ENCODE data around the gene CYP26C1. TPM values are rescaled to one million over a fixed set of nuclear protein-coding genes. Genes with fewer than 3 reads are reported as not detected.
A peak's percentile ranks its signal among the peaks of the same experiment; 100 is the strongest.

CYP26C1 gene
- total RNA-seq, 2 experiments from 2014 or later, result 0.15 to 0.19 TPM

- Histone ChIP-seq H3K27ac (ENCODE audit: low read depth, low read length, poor library complexity, severe bottlenecking) (no peak overlapping the region), H4K20me1 (ENCODE audit: insufficient read depth, low read length) (no peaks in the 10 kb centered on the region), H3K4me1 (ENCODE audit: insufficient read depth, low read length, poor library complexity, severe bottlenecking) (peaks cover 5% of the 10 kb centered on the region), H3K9me3 (ENCODE audit: low read length) (peaks cover 5% of the 10 kb centered on the region; the same call in 1 of the 2 replicates), H3K4me3 (ENCODE audit: low read depth, low read length, poor library complexity, severe bottlenecking) (no peak overlapping the region), H3K9me2 (ENCODE audit: insufficient read depth, low read length) (no peaks in the 10 kb centered on the region), H3K36me3 (ENCODE audit: insufficient read depth, low read length) (no peaks in the 10 kb centered on the region), H2AFZ (ENCODE audit: low read length) (no peak overlapping the region), H3K79me2 (ENCODE audit: insufficient read depth, low read depth, low read length) (no peaks in the 10 kb centered on the region), H3K4me2 (ENCODE audit: low read length) (no peak overlapping the region)
- ChIA-PET CTCF (ENCODE audit: unreplicated experiment) (no interaction called here), POLR2A (interaction anchor here (0.6 to 0.9 kb wide), 2 partner anchors 8 to 111 kb away, joined by 3 read pairs; no protein-coding TSS in a partner anchor)
- DNase-seq (ENCODE audit: low spot score), result no peak
- intact Hi-C loops (cut with micrococcal nuclease; ENCODE audit: unreplicated experiment), result no loop called here
- BruUV-seq (replicated peaks), result no TSS peak
- no peak for TF ChIP-seq EZH2phosphoT487 (IDR thresholded peaks at IDR 0.05; ENCODE audit: borderline replicate concordance, low read depth, low read length)
- no peak for TF ChIP-seq CTCF (conservative IDR thresholded peaks at IDR 0.05; ENCODE audit: low read length)
Observed at GRCh38 chr10:93103953-93104352, 43.4 kb downstream of the CYP26C1 start.

- H3K27ac ChIP-seq (ENCODE audit: low read depth, low read length, poor library complexity, severe bottlenecking), result no peak overlapping the region
- TF ChIP-seq EZH2phosphoT487 (IDR thresholded peaks at IDR 0.05; ENCODE audit: borderline replicate concordance, low read depth, low read length) (no peak), CTCF (conservative IDR thresholded peaks at IDR 0.05; ENCODE audit: low read length) (no peak)
- H3K4me2 ChIP-seq (ENCODE audit: low read length), result no peak overlapping the region
- H3K4me1 ChIP-seq (ENCODE audit: insufficient read depth, low read length, poor library complexity, severe bottlenecking), result peaks cover 24% of the 10 kb centered on the region
- no peaks in the 10 kb centered on the region for H3K9me2 ChIP-seq (ENCODE audit: insufficient read depth, low read length)
- DNase-seq (ENCODE audit: low spot score), result no peak
- H3K4me3 ChIP-seq (ENCODE audit: low read depth, low read length, poor library complexity, severe bottlenecking), result no peak overlapping the region
- no peaks in the 10 kb centered on the region for H3K36me3 ChIP-seq (ENCODE audit: insufficient read depth, low read length)
- H3K79me2 ChIP-seq (ENCODE audit: insufficient read depth, low read depth, low read length), result no peaks in the 10 kb centered on the region
- intact Hi-C loops (cut with micrococcal nuclease; ENCODE audit: unreplicated experiment), result no loop called here
- H4K20me1 ChIP-seq (ENCODE audit: insufficient read depth, low read length), result no peaks in the 10 kb centered on the region
- BruUV-seq (replicated peaks), result no TSS peak
- CTCF ChIA-PET (ENCODE audit: unreplicated experiment), result no interaction called here
- no peak overlapping the region for H2AFZ ChIP-seq (ENCODE audit: low read length)
- H3K9me3 ChIP-seq (ENCODE audit: low read length), result peaks cover 5% of the 10 kb centered on the region; the same call in 1 of the 2 replicates
- POLR2A ChIA-PET, result interaction anchor here (0.6 to 0.7 kb wide), 2 partner anchors 73 to 145 kb away, joined by 3 read pairs; no protein-coding TSS in a partner anchor
Observed at GRCh38 chr10:93106631-93107072, 46.1 kb downstream of the CYP26C1 start.

- ChIA-PET CTCF (ENCODE audit: unreplicated experiment) (no interaction called here), POLR2A (interaction anchor here (0.5 to 0.6 kb wide), 2 partner anchors 92 to 1118 kb away, joined by 3 to 4 read pairs; no protein-coding TSS in a partner anchor)
- Histone ChIP-seq H3K4me1 (ENCODE audit: insufficient read depth, low read length, poor library complexity, severe bottlenecking) (peaks cover 24% of the 10 kb centered on the region), H3K27ac (ENCODE audit: low read depth, low read length, poor library complexity, severe bottlenecking) (peak overlapping the region; percentile 44), H3K36me3 (ENCODE audit: insufficient read depth, low read length) (no peaks in the 10 kb centered on the region), H4K20me1 (ENCODE audit: insufficient read depth, low read length) (no peaks in the 10 kb centered on the region), H3K4me2 (ENCODE audit: low read length) (peak overlapping the region; percentile 20; the same call in 1 of the 2 replicates), H3K4me3 (ENCODE audit: low read depth, low read length, poor library complexity, severe bottlenecking) (no peak overlapping the region), H3K9me2 (ENCODE audit: insufficient read depth, low read length) (no peaks in the 10 kb centered on the region), H2AFZ (ENCODE audit: low read length) (peak overlapping the region; percentile 5; the same call in 1 of the 2 replicates), H3K79me2 (ENCODE audit: insufficient read depth, low read depth, low read length) (no peaks in the 10 kb centered on the region), H3K9me3 (ENCODE audit: low read length) (no peaks in the 10 kb centered on the region)
- TF ChIP-seq CTCF (conservative IDR thresholded peaks at IDR 0.05; ENCODE audit: low read length) (no peak), EZH2phosphoT487 (IDR thresholded peaks at IDR 0.05; ENCODE audit: borderline replicate concordance, low read depth, low read length) (no peak)
- intact Hi-C loops (cut with micrococcal nuclease; ENCODE audit: unreplicated experiment), result no loop called here
- DNase-seq (ENCODE audit: low spot score), result peak; percentile 45
- no TSS peak for BruUV-seq (replicated peaks)
Observed at GRCh38 chr10:93110472-93111146, 50.0 kb downstream of the CYP26C1 start.

All from OCI-LY7 (cell line).